Vagina (tissue), 2 donors: ENCODE results near the gene CAPZB.

ENCODE experiments used
- CTCF ChIP-seq, 3 experiments: fragments of 450-650 bp in 2 of 3; fragments of 200-600 bp in 1 of 3; sonication (generic) in 1 of 3; IDR thresholded peaks; one replicate each; pipeline ENCODE4 v1.5.1; 2017 to 2019; ENCODE audit warnings: antibody characterized with exemption in 3 of 3, mild to moderate bottlenecking in 2 of 3, moderate library complexity in 2 of 3
- POLR2A ChIP-seq, 2 donors: fragments of 450-650 bp; IDR thresholded peaks; one replicate each; pipeline ENCODE4 v1.6.1; 2017; ENCODE audit warnings: antibody characterized with exemption in 2 of 2, mild to moderate bottlenecking in 2 of 2, moderate library complexity in 2 of 2
- POLR2AphosphoS5 ChIP-seq, 2 donors: sonication (generic); formaldehyde crosslinking; IDR thresholded peaks; one replicate each; pipeline ENCODE4 v1.9.0; 2017; ENCODE audit warnings: antibody characterized with exemption in 2 of 2, mild to moderate bottlenecking in 2 of 2, low read depth in 1 of 2; ENCODE audit not compliant: insufficient read depth in 1 of 2

- TF ChIP-seq CTCF (IDR thresholded peaks at IDR 0.05) (no peak), POLR2A (IDR thresholded peaks at IDR 0.05) (no peak), POLR2AphosphoS5 (IDR thresholded peaks at IDR 0.05; ENCODE audit: insufficient read depth in 1 of 2, low read depth in 1 of 2) (no peak)
Measured at GRCh38 chr1:19367584-19368041, 117.7 kb downstream of the CAPZB start.
